ENCODE results near the gene PCNT.

- TF ChIP-seq CTCF (IDR thresholded peaks at IDR 0.05; ENCODE audit: low read depth, low read length, poor library complexity, severe bottlenecking) (no peak), EZH2phosphoT487 (IDR thresholded peaks at IDR 0.05; ENCODE audit: borderline replicate concordance, low read length) (no peak)
Observed at GRCh38 chr21:46294647-46295176, 29.2 kb upstream of the PCNT start.

All from DOHH2 (cell line).